22Rv1 (cell line): Measurements from ENCODE around the gene NRG3.

ENCODE experiments used
- CTCF ChIP-seq: fragments of 450-650 bp; IDR thresholded peaks from 2 replicates; pipeline ENCODE4 v1.5.1; 2017; ENCODE audit warnings: mild to moderate bottlenecking
- ZFX ChIP-seq: fragments of 450-650 bp; IDR thresholded peaks from 2 replicates; pipeline ENCODE4 v1.6.1; 2017; ENCODE audit warnings: antibody characterized with exemption, borderline replicate concordance

GRCh38 chr10:82084904-82085303 lies 209.9 kb downstream of the NRG3 start:
- TF ChIP-seq CTCF (peak; percentile 16), ZFX (no peak)
